Mesenchymal stem cell (in vitro differentiated cells and primary cell): ENCODE data around the gene GSTA5. TPM values are rescaled to one million over a fixed set of nuclear protein-coding genes. Genes with fewer than 3 reads are reported as not detected.

Source experiments
- DNase-seq: peaks from one replicate; pipeline ENCODE4 v3.0.0-alpha.2; 2013
- H2AFZ ChIP-seq: one replicate; pipeline ENCODE4 v1.6.1; 2013; ENCODE audit warnings: low read depth, mild to moderate bottlenecking, control low read depth, inconsistent platforms, low read length, moderate library complexity
- H2AK5ac ChIP-seq: 2 replicates; pipeline ENCODE4 v1.6.1; 2013; ENCODE audit warnings: low read length, moderate library complexity, mild to moderate bottlenecking, inconsistent platforms; ENCODE audit not compliant: severe bottlenecking
- H2BK120ac ChIP-seq: one replicate; pipeline ENCODE4 v1.6.1; 2013; ENCODE audit warnings: low read depth, mild to moderate bottlenecking, inconsistent platforms, low read length, moderate library complexity
- H2BK12ac ChIP-seq, 2 experiments: one replicate each; pipeline ENCODE4 v1.6.1; 2013; ENCODE audit warnings: inconsistent platforms in 2 of 2, low read length in 2 of 2, mild to moderate bottlenecking in 2 of 2, moderate library complexity in 2 of 2, control low read depth in 1 of 2
- H2BK15ac ChIP-seq: one replicate; pipeline ENCODE4 v1.6.1; 2013; ENCODE audit warnings: mild to moderate bottlenecking, low read depth, inconsistent platforms; ENCODE audit not compliant: poor library complexity, severe bottlenecking
- H2BK5ac ChIP-seq: 2 replicates; pipeline ENCODE4 v1.6.1; 2013; ENCODE audit warnings: low read depth, mild to moderate bottlenecking, low read length, control low read depth, inconsistent platforms; ENCODE audit not compliant: poor library complexity, severe bottlenecking
- H3K14ac ChIP-seq, 2 experiments: one replicate each; pipeline ENCODE4 v1.6.1; 2013; ENCODE audit warnings: inconsistent platforms in 2 of 2, low read length in 2 of 2, control low read depth in 1 of 2, mild to moderate bottlenecking in 1 of 2, moderate library complexity in 1 of 2
- H3K18ac ChIP-seq, 2 experiments: one replicate each; pipeline ENCODE4 v1.6.1; 2013; ENCODE audit warnings: inconsistent platforms in 2 of 2, low read length in 2 of 2, control low read depth in 1 of 2, low read depth in 1 of 2, mild to moderate bottlenecking in 1 of 2
- H3K23ac ChIP-seq, 2 experiments: one replicate each; pipeline ENCODE4 v1.6.1; 2013; ENCODE audit warnings: inconsistent platforms in 2 of 2, low read length in 2 of 2, mild to moderate bottlenecking in 2 of 2, moderate library complexity in 2 of 2, control low read depth in 1 of 2
- H3K27ac ChIP-seq: 2 replicates; pipeline ENCODE4 v1.5.1; 2013; ENCODE audit warnings: mild to moderate bottlenecking, moderate library complexity, low read length, control low read depth, inconsistent platforms; ENCODE audit not compliant: poor library complexity, severe bottlenecking
- H3K27me3 ChIP-seq, 2 experiments: 2 replicates each; pipeline versions ENCODE4 v1.6.1 to v1.7.0; 2013; ENCODE audit warnings: low read length in 2 of 2, mild to moderate bottlenecking in 2 of 2, moderate library complexity in 2 of 2, control low read depth in 1 of 2, inconsistent platforms in 1 of 2; ENCODE audit not compliant: control insufficient read depth in 1 of 2, insufficient read depth in 1 of 2
- H3K36me3 ChIP-seq, 2 experiments: 2 replicates each; pipeline versions ENCODE4 v1.6.1 to v1.7.0; 2013; ENCODE audit warnings: low read length in 2 of 2, control low read depth in 1 of 2, inconsistent platforms in 1 of 2, low read depth in 1 of 2, mild to moderate bottlenecking in 1 of 2; ENCODE audit not compliant: insufficient read depth in 2 of 2, control insufficient read depth in 1 of 2
- H3K4ac ChIP-seq, 2 experiments: one replicate each; pipeline ENCODE4 v1.6.1; 2013; ENCODE audit warnings: inconsistent platforms in 2 of 2, low read length in 2 of 2, mild to moderate bottlenecking in 2 of 2, moderate library complexity in 2 of 2, control low read depth in 1 of 2, low read depth in 1 of 2
- H3K4me1 ChIP-seq: 2 replicates; pipeline ENCODE4 v1.6.1; 2013; ENCODE audit warnings: low read depth, low read length, control low read depth; ENCODE audit not compliant: control insufficient read depth, insufficient read depth
- H3K4me2 ChIP-seq: 2 replicates; pipeline ENCODE4 v1.6.1; 2013; ENCODE audit warnings: low read length, mild to moderate bottlenecking, inconsistent platforms; ENCODE audit not compliant: poor library complexity, severe bottlenecking
- H3K4me3 ChIP-seq, 2 experiments: 2 replicates each; pipeline versions ENCODE4 v1.5.1 to v1.7.0; 2013; ENCODE audit warnings: low read length in 2 of 2, mild to moderate bottlenecking in 2 of 2, control low read depth in 1 of 2, low read depth in 1 of 2; ENCODE audit not compliant: insufficient read depth in 1 of 2
- H3K79me1 ChIP-seq: replicated peaks from 2 replicates; pipeline ENCODE4 v1.6.1; 2013; ENCODE audit warnings: mild to moderate bottlenecking, control low read depth, low read length, inconsistent platforms; ENCODE audit not compliant: poor library complexity, severe bottlenecking
- H3K9ac ChIP-seq: 2 replicates; pipeline ENCODE4 v1.7.0; 2013; ENCODE audit warnings: mild to moderate bottlenecking, low read length, moderate library complexity
- H3K9me3 ChIP-seq: 2 replicates; pipeline ENCODE4 v1.7.0; 2013; ENCODE audit warnings: mild to moderate bottlenecking, low read length; ENCODE audit not compliant: control insufficient read depth
- H4K8ac ChIP-seq: one replicate; pipeline ENCODE4 v1.6.1; 2013; ENCODE audit warnings: inconsistent platforms, mild to moderate bottlenecking, low read length, moderate library complexity
- H4K91ac ChIP-seq: one replicate; pipeline ENCODE4 v1.6.1; 2013; ENCODE audit warnings: mild to moderate bottlenecking, low read length, inconsistent platforms
- WGBS: methylation state at CpG from one replicate; pipeline ENCODE4 v1.1.7; 2013; ENCODE audit warnings: mixed read lengths; 5-methylcytosine and 5-hydroxymethylcytosine counted together
- polyA plus RNA-seq, 2 experiments: library from polyadenylated mRNA; stranded (reverse); fragments of 200-250 nt; gene quantifications; one replicate each; pipeline ENCODE4 v1.2.3, GENCODE V29; 2013

GSTA5 gene
- not detected for polyA plus RNA-seq (2013, experiment 1 of 2)
- polyA plus RNA-seq (2013, experiment 2 of 2), result not detected

DNA sequence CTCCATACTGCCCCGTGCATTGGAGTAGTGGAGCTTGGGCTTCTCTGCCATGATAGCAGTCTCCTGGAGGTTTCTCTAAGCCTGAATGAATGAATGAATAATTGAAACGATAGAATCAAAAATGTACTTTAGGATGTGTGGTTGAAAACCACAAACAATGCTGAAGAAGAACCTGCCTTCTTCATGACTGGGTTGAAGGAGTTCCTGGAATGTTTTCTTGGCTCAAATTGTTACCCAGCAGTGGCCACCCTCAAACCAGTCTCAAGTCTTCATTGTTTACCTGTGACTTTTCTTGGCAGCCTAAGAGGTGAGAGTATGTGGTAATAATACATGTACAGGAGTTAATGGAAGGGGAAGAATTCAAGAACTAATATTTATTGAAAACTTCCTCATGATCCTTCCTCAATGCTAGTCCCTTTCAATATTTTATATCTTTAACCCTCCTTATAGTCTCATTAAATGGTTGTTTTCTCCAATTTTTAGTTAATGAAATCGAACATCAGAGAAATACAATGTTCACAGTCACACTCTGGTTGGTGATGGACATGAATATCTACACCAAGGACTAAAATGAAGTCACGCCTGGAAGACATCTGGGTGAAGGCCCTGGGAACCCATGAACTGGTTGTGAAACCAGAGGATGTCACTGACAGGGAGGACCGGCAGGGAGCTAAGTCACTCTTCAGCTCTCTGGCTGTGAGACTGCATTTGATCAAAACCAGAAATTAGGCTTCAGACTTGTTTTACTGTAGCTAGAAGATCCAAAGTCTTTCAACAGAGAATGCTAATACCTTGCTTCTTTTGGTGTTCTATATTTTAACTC, at the start of gene GSTA5:
Gene GSTA5, minus strand, starts transcription at position 51 of the 823 bp plus-strand sequence.
- Histone ChIP-seq H3K9me3 (no peaks in the 10 kb centered on the region), H3K4me1 (peaks cover 2% of the 10 kb centered on the region), H3K9ac (no peak within 1 kb of the TSS), H2BK15ac (no peak within 1 kb of the TSS), H3K27me3 (peaks cover 12 to 14% of the 10 kb centered on the region in 2 experiments), H3K4me3 (no peak within 1 kb of the TSS), H3K23ac (no peak within 1 kb of the TSS), H3K36me3 (no peaks in the 10 kb centered on the region), H4K8ac (no peak within 1 kb of the TSS), H2AK5ac (no peak within 1 kb of the TSS), H3K4ac (no peak within 1 kb of the TSS), H3K79me1 (no peaks in the 10 kb centered on the region), H3K27ac (no peak within 1 kb of the TSS), H2AFZ (no peak within 1 kb of the TSS), H2BK5ac (no peak within 1 kb of the TSS), H3K14ac (no peak within 1 kb of the TSS), H2BK120ac (no peak within 1 kb of the TSS), H3K4me2 (no peak within 1 kb of the TSS), H4K91ac (no peak within 1 kb of the TSS), H2BK12ac (no peak within 1 kb of the TSS), H3K18ac (no peak within 1 kb of the TSS)
- WGBS, result 83% methylated on average over 5 of the region's 5 CpGs
- DNase-seq, result no peak

DNA sequence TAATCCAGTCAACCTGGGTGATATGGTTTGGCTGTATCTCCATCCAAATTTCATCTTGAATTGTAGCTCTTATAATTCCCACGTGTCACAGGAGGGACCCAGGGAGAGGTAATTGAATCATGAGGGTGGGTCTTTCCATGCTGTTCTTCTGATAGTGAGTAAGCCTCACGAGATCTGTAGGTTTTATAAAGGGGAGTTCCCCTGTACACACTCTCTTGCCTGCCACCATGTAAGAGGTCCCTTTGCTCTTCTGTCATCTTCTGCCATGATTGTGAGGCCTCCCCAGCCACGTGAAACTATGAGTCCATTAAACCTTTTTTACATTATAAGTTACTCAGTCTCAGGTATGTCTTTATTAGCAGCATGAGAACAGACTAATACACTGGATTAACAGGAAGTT, 49.4 kb upstream of the GSTA5 start:
- H3K4me3 ChIP-seq, result no peak overlapping the region
- no peak overlapping the region for H3K9ac ChIP-seq
- WGBS, result 91% methylated on average over 3 of the region's 3 CpGs
- H3K36me3 ChIP-seq, result no peaks in the 10 kb centered on the region
- no peaks in the 10 kb centered on the region for H3K9me3 ChIP-seq
- no peaks in the 10 kb centered on the region for H3K79me1 ChIP-seq
- no peak overlapping the region for H4K8ac ChIP-seq
- no peaks in the 10 kb centered on the region for H3K4me1 ChIP-seq
- no peak overlapping the region for H2BK5ac ChIP-seq
- H3K14ac ChIP-seq, result no peak overlapping the region
- H2BK15ac ChIP-seq, result no peak overlapping the region
- H2AK5ac ChIP-seq, result no peak overlapping the region
- no peak overlapping the region for H3K27ac ChIP-seq
- no peak overlapping the region for H3K4ac ChIP-seq
- H3K23ac ChIP-seq, result no peak overlapping the region
- no peak overlapping the region for H3K18ac ChIP-seq
- H4K91ac ChIP-seq, result no peak overlapping the region
- no peak for DNase-seq
- H2AFZ ChIP-seq, result no peak overlapping the region
- no peak overlapping the region for H3K4me2 ChIP-seq
- H3K27me3 ChIP-seq, result no peaks in the 10 kb centered on the region
- no peak overlapping the region for H2BK120ac ChIP-seq
- H2BK12ac ChIP-seq, result no peak overlapping the region

DNA sequence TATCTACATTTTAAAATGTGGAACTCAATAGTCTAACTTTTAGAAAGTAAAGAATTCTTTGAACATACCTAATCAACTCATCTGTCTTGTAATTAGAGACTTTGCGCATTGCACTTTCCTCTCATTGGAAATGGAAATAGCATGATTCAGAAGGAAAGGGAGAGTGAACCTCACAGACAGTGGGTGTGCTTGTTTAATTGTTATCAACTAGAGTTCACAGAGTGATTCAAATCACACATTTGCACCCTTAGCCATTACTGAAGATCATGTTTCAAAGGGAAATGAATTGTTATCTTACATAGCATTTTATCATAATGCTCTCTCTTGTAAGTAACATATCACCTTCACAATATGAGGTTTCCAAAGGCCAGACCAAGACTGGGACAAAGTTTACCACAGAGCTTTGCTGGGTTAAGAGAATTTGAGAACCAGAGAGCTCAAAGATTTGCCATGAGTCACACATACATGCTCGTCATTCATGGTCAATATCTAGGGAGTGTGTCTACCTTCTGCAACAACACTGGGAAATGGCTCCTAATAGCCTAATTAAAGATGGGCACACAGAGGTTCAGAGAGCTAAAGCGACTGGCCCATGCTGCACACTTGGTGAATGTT, 47.4 kb upstream of the GSTA5 start:
- H3K36me3 ChIP-seq, result no peaks in the 10 kb centered on the region
- peak overlapping the region in 1 of 2 experiments; percentile 3 for H3K18ac ChIP-seq
- H3K27ac ChIP-seq, result no peak overlapping the region
- H3K4ac ChIP-seq, result no peak overlapping the region
- DNase-seq, result no peak
- no peak overlapping the region for H3K9ac ChIP-seq
- H2BK12ac ChIP-seq, result no peak overlapping the region
- no peak overlapping the region for H2AFZ ChIP-seq
- no peak overlapping the region for H4K8ac ChIP-seq
- no peak overlapping the region for H2BK120ac ChIP-seq
- H3K4me2 ChIP-seq, result no peak overlapping the region
- H3K14ac ChIP-seq, result no peak overlapping the region
- no peak overlapping the region for H4K91ac ChIP-seq
- WGBS, result 70% methylated on average over 2 of the region's 3 CpGs
- no peak overlapping the region for H2BK5ac ChIP-seq
- H3K4me1 ChIP-seq, result no peaks in the 10 kb centered on the region
- H2BK15ac ChIP-seq, result no peak overlapping the region
- no peaks in the 10 kb centered on the region for H3K9me3 ChIP-seq
- H2AK5ac ChIP-seq, result no peak overlapping the region
- no peak overlapping the region for H3K23ac ChIP-seq
- H3K79me1 ChIP-seq, result no peaks in the 10 kb centered on the region
- H3K27me3 ChIP-seq, result no peaks in the 10 kb centered on the region
- no peak overlapping the region for H3K4me3 ChIP-seq
